GM12891 (cell line): ENCODE measurements around the gene BICDL1.

Experiments
- POLR2A ChIP-seq: IDR thresholded peaks from 2 replicates; pipeline ENCODE4 v1.6.1; 2011; ENCODE audit warnings: low read depth, low read length, control low read depth
- POLR2AphosphoS5 ChIP-seq: IDR thresholded peaks from 2 replicates; pipeline ENCODE4 v1.6.1; 2011; ENCODE audit warnings: low read depth, low read length, control low read depth

GRCh38 chr12:119990382-119990874 lies 1.4 kb downstream of the BICDL1 start:
- TF ChIP-seq POLR2AphosphoS5 (no peak), POLR2A (no peak)
